Measurements from ENCODE around the gene RB1. TPM values are rescaled to one million over a fixed set of nuclear protein-coding genes. Genes with fewer than 3 reads are reported as not detected.

RB1 gene
- 38.4 TPM for total RNA-seq

GRCh38 chr13:48303359-48304142 lies at the start of gene RB1:
TSS of gene RB1 (plus strand) at chr13:48303751. CDS start at chr13:48303913, 162 bp downstream.

GRCh38 chr13:48412881-48413351 lies 109.4 kb downstream of the RB1 start, which contains the start of gene LPAR6:
TSS of gene LPAR6 (minus strand) at chr13:48413113. CDS start at chr13:48412423, 690 bp downstream.

Small RNA genes within 50 kb of the gene (small RNA-seq; reads per million reads assigned to genes)
- not detected for gene RF00017 (ENCODE audit: low replicate concordance)

Other genes starting within 250 kb of the RB1 start
- gene MED4, start 208.6 kb upstream of the RB1 start, total RNA-seq = 26.7 TPM
- gene ITM2B, start 70.5 kb upstream of the RB1 start, total RNA-seq = 633 TPM
- gene LPAR6, start 109.4 kb downstream of the RB1 start, total RNA-seq = 32.0 TPM
- 39.8 TPM for gene RCBTB2, start 229.3 kb downstream of the RB1 start, total RNA-seq